ENCODE data around the gene SLC35G1. TPM values are rescaled to one million over a fixed set of nuclear protein-coding genes. Genes with fewer than 3 reads are reported as not detected.

Gene SLC35G1
- total and polyA plus RNA-seq, 2 of the 13 experiments (the other 11 are each of a cell fraction or from before 2014, with no cell fraction given): 2.5 to 4.5 TPM

DNA sequence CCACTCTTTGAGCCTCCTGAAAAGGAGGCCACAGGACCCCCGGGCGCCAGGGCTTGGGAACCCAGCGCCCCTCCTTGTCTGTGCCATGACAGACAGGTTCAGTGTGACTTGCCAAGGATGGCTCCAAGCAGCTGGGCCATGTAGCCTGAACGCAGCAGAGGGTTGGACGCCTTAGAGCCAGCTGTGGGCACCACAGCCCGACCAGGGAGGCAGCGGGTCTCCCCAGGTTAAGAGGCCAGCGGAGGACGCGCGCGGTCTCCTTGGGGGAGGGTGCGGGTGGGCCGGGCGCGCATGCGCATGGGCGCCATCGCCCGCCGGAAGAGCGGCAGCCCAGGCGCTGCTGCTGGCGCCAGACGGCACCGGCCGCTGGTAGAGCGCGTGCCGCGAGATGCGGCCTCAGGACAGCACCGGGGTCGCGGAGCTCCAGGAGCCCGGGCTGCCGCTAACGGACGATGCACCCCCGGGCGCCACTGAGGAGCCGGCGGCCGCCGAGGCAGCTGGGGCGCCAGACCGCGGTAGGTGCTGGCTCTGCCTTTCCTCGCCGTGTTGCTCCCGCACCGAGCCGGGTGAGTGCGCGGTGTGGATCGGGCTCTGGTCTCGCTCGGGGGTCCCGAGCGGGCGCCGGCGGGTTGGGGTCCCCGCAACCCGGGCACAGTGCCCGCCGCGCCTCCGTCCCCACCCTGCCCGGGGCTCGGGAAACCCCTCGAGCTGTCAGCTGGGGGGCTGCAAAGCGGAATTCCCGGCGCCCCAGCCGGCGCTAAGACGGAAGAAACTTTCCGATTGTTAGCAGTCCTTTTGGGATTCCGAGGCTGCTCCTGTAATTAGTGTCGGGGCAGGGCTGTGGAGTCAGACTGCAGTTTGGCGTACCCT, at the start of gene SLC35G1 (continued):
- TF ChIP-seq, protein P1, sequence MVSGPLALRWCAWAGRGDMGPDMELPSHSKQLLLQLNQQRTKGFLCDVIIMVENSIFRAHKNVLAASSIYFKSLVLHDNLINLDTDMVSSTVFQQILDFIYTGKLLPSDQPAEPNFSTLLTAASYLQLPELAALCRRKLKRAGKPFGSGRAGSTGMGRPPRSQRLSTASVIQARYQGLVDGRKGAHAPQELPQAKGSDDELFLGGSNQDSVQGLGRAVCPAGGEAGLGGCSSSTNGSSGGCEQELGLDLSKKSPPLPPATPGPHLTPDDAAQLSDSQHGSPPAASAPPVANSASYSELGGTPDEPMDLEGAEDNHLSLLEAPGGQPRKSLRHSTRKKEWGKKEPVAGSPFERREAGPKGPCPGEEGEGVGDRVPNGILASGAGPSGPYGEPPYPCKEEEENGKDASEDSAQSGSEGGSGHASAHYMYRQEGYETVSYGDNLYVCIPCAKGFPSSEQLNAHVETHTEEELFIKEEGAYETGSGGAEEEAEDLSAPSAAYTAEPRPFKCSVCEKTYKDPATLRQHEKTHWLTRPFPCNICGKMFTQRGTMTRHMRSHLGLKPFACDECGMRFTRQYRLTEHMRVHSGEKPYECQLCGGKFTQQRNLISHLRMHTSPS (CRISPR knock-in tag; IDR thresholded peaks at IDR 0.05; ENCODE audit: low read depth): no peak
- TF ChIP-seq TAF15 (IDR thresholded peaks at IDR 0.05; ENCODE audit: low read depth, low read length, poor library complexity, severe bottlenecking) (no peak), ZNF318 (CRISPR knock-in tag; IDR thresholded peaks at IDR 0.05) (no peak), ZNF839 (CRISPR knock-in tag; IDR thresholded peaks at IDR 0.05; ENCODE audit: borderline replicate concordance) (no peak), ZNF432 (CRISPR knock-in tag; IDR thresholded peaks at IDR 0.05; ENCODE audit: borderline replicate concordance) (no peak), SRSF9 (IDR thresholded peaks at IDR 0.05; ENCODE audit: borderline replicate concordance, insufficient read depth, low read depth, low read length, poor library complexity, severe bottlenecking) (no peak), ZNF18 (CRISPR knock-in tag; IDR thresholded peaks at IDR 0.05; ENCODE audit: insufficient replicate concordance) (no peak), GRHL1 (CRISPR knock-in tag; conservative IDR thresholded peaks at IDR 0.05) (no peak)
- TF ChIP-seq, protein P2, sequence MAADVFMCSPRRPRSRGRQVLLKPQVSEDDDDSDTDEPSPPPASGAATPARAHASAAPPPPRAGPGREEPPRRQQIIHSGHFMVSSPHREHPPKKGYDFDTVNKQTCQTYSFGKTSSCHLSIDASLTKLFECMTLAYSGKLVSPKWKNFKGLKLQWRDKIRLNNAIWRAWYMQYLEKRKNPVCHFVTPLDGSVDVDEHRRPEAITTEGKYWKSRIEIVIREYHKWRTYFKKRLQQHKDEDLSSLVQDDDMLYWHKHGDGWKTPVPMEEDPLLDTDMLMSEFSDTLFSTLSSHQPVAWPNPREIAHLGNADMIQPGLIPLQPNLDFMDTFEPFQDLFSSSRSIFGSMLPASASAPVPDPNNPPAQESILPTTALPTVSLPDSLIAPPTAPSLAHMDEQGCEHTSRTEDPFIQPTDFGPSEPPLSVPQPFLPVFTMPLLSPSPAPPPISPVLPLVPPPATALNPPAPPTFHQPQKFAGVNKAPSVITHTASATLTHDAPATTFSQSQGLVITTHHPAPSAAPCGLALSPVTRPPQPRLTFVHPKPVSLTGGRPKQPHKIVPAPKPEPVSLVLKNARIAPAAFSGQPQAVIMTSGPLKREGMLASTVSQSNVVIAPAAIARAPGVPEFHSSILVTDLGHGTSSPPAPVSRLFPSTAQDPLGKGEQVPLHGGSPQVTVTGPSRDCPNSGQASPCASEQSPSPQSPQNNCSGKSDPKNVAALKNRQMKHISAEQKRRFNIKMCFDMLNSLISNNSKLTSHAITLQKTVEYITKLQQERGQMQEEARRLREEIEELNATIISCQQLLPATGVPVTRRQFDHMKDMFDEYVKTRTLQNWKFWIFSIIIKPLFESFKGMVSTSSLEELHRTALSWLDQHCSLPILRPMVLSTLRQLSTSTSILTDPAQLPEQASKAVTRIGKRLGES (CRISPR knock-in tag; IDR thresholded peaks at IDR 0.05; ENCODE audit: borderline replicate concordance): no peak

All from HepG2 (cell line).